Measurements from ENCODE around the gene THSD7A.

DNA sequence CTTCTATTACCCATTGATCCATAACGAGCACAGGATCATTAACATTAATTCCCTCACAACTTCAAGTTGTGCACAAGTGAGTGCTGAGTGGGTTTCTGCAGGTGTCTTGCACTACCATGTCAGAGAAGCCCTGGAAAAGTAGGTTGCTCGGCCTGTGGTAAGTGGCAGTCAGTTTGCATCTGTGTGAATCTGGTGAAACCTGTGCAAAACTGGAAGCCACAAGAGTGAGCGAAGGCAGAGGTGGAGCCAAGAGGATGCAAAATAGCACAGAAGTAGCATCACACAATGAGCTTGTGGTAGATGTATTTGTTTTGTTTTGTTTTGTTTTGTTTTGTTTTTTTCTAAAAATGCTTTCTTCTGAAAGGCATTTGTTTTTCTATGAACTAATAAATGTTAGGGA, 181.5 kb downstream of the THSD7A start:
- TF ChIP-seq POLR2A (IDR thresholded peaks at IDR 0.05; ENCODE audit: low read depth, low read length) (no peak), TAF1 (IDR thresholded peaks at IDR 0.05; ENCODE audit: low read depth, low read length) (no peak), POLR2AphosphoS5 (IDR thresholded peaks at IDR 0.05; ENCODE audit: low read depth, low read length) (no peak)

Measured in GM12891 (cell line).